Peyer's patch (tissue), 4 donors: Measurements from ENCODE around the gene EFL1.

Experiments
- CTCF ChIP-seq, 6 experiments: fragments of 450-650 bp in 4 of 6; fragments of 200-600 bp in 2 of 6; sonication (generic) in 1 of 6; IDR thresholded peaks; one replicate each; pipeline ENCODE4 v1.5.1; 2017 to 2019; ENCODE audit warnings: antibody characterized with exemption in 6 of 6, mild to moderate bottlenecking in 3 of 6, moderate library complexity in 1 of 6
- POLR2A ChIP-seq, 2 donors: fragments of 450-650 bp; IDR thresholded peaks; one replicate each; pipeline ENCODE4 v1.5.1; 2017; ENCODE audit warnings: antibody characterized with exemption in 2 of 2, mild to moderate bottlenecking in 2 of 2, moderate library complexity in 2 of 2

- no peak for TF ChIP-seq CTCF (IDR thresholded peaks at IDR 0.05)
- no peak for TF ChIP-seq POLR2A (IDR thresholded peaks at IDR 0.05)
Observed at GRCh38 chr15:82292271-82292670, 29.7 kb upstream of the EFL1 start.
